GM13976 (cell line): ENCODE data around the gene SUPT3H.

Experiments used
- DNase-seq: peaks from one replicate; pipeline ENCODE4 v3.0.0; 2012; ENCODE audit warnings: low spot score
- CTCF ChIP-seq: IDR thresholded peaks from 2 replicates; pipeline ENCODE4 v1.5.1; 2012; ENCODE audit warnings: borderline replicate concordance, mild to moderate bottlenecking; ENCODE audit not compliant: insufficient read depth; ENCODE audit errors: extremely low read depth, missing control alignments, control extremely low read depth
- in situ Hi-C: fragments of 300-500 bp; cut with MboI; formaldehyde crosslinking; loops from one replicate; pipeline ENCODE4 v1.12.0; 2022; ENCODE audit warnings: low sequenced_read_pairs, mixed read lengths, inconsistent platforms; ENCODE audit not compliant: unreplicated experiment

The SUPT3H gene

GRCh38 chr6:45126033-45126432, 251.7 kb downstream of the SUPT3H start:
- no peak for TF ChIP-seq CTCF
- in situ Hi-C loops = no loop called here
- DNase-seq = no peak

DNA sequence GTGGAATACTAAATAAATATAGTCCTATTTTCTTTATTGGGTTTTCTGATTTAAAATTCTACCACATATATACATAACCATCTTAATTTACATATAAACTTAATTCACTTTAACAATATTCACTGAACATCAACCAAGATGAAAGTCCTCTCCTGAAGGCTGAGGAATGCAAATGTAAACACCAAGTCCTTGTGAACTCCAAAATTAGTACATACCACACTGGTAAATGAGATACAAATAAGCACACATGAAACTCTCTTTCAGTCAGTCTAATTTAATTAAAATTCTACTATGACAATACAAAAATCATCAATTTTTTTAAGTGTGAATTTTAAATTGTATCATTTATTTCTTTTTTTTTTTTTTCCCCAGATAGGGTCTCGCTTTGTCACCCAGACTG, 254.7 kb downstream of the SUPT3H start:
- TF ChIP-seq CTCF = no peak
- in situ Hi-C loops = no loop called here
- no peak for DNase-seq

DNA sequence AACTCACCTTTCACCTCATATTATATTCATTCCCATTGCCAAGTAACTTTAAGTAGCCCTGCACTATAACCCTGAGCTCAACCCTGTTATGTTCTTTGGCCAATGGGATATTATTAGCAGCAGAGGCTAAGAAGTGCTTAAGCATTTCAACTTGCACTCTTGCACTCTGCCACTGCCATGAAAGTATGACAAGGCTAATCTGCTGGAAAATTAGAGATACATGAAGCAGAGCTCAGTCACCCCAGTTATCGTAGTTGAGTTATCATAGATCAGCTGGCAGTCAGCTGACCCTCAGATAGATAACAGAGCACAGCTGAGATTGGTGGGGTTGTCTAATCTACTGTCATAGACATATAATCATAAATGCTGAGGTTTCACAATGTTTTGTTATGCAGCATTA, 259.0 kb downstream of the SUPT3H start:
- in situ Hi-C loops = no loop called here
- TF ChIP-seq CTCF = no peak
- no peak for DNase-seq

DNA sequence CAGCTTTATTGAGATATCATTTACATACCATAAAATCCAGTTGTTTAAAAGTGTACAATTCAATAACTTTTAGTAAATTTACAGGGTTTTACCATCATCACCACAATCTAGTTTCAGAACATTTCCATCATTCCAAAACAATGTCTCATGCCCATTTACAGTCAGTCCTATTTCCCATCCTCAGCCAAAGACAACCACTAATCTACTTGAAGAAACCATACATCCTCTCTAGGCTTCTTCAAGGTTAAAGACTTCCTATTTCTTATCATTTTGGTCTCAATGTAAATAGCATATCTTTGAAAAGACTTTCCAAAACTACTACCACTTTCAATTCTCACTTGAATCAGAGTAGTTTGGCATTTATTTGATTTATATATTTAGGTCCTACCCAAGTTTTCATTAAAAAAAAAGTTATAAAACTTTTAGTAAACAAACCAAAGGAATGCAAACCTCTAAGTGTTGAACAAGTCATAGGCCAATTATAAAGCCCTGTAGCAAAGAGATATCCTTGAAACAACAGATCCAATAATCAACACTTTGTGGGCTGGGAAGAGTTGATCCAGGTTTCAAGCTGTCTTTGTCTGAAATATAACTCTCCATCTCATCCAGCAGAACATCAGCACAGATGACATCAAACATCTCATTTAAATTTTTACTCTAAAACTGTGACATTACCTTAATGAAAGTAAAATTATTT, 260.9 kb downstream of the SUPT3H start:
- no peak for TF ChIP-seq CTCF
- in situ Hi-C loops = no loop called here
- DNase-seq = no peak

DNA sequence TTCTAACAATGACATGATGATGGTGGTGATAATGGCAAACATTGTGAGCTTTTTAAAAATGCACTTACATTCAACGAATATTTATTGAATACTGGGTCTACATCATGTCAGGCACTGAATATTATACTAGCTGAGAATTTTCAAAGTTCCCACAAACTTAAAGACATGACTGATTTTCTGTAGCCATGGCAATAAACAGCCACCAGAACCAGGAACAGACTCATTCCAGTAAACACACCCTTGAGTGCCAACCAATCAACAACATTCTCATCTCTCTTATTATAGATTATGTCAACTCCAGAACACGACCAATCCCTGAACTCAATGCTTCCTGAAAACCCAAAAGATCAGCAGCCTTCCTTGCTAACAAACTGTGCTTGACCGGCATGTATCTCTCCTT, 262.0 kb downstream of the SUPT3H start:
- DNase-seq = no peak
- in situ Hi-C loops = no loop called here
- TF ChIP-seq CTCF = no peak

DNA sequence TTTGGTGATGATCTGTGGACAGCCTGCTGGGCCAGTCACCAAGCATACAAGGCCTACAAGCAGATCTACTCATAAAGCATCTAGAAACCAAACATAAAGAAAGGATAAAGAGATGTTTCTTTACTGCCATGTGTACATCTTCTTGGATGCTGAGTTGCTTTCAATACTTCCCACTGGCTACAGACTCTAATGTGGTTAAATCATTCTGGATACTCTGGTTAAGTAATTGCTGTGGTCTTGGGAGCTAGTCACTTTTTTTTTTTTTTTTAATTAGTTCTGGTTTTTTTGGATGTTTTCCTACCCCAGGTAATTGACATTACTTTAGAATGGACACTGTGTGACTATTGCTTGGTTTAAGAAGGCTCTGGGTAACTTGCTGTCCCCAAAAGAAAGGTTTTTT, 265.0 kb downstream of the SUPT3H start:
- no peak for TF ChIP-seq CTCF
- DNase-seq = no peak
- in situ Hi-C loops = no loop called here
